Effector CD8-positive, alpha-beta T cell (primary cell): ENCODE results near the gene DPM3.
"Not testable (repeated sequence)": the region's sequence is repeated elsewhere in the genome, so short reads cannot be mapped to it uniquely, and the experiment has no call there.

ENCODE experiments used
- DNase-seq: peaks from one replicate; lab custom pipeline; 2025; lab: John Stamatoyannopoulos, UW

DPM3 gene

DNA sequence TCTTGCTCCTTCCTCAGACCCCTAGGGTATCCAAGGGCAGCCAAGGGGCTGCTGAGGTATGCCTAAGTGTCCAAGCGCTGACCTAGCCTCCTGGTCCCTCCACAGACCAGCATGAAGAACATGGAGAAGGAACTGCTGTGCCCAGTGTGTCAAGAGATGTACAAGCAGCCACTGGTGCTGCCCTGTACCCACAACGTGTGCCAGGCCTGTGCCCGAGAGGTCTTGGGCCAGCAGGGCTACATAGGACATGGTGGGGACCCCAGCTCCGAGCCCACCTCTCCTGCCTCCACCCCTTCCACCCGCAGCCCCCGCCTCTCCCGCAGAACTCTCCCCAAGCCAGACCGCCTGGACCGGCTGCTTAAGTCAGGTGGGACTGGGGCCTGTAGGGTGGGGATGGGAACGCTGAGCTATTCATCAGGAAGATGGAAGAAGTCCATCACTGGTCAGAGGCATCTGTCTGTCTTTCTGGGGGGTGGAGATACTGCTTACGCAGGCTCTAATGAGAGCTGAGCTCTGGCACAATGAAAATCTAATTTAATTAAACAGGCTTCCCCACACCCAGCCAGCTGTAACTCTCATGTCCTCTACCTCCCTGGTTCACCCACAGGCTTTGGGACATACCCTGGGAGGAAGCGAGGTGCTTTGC lies 35.1 kb upstream of the DPM3 start:
- no peak for DNase-seq

GRCh38 chr1:155174324-155175280 lies 34.3 kb upstream of the DPM3 start:
- DNase-seq, result peak; percentile 32

DNA sequence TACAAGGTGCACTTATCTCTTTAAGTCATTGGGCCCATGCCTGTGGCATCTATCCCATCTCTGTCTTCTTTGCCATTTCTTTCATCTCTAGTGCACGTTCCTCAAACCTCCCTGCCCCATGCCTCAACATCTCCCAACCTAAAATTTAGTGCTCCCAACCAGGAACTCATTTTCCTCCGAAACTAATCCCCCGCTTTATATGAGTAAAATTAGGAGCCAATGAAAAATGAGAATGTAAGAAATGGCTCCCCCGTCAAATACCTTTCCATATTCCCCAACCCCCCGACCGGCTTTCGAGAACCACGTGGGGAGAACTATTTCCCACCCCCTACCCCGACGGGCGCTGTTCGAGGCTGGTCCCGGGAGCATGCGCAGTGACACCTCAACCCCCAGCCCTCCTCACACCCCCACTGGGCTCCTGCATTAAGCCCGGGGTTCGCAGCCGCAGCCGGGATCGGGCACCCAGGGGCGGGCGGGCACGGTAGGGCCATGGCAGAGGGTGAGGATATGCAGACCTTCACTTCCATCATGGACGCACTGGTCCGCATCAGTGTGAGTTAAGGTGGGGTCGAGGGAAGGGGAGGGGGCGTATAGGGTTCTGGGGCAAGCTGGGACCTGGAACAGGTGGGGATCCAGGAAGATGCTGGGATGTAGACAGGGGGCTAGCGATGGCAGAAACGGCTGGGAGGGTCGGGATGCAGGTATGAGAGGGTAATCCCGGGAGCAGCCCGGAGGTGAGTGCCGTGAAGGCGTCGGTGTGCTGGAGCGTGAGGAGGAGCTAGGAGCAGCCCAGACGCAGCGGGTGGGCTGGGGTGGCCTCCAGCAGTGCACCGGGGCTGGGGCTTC lies 33.4 kb upstream of the DPM3 start, which contains the start of gene TRIM46:
TSS of gene TRIM46 (plus strand) at position 372 of the 846 bp plus-strand sequence. CDS start at position 490, 118 bp downstream.
- peak; percentile 38 for DNase-seq

DNA sequence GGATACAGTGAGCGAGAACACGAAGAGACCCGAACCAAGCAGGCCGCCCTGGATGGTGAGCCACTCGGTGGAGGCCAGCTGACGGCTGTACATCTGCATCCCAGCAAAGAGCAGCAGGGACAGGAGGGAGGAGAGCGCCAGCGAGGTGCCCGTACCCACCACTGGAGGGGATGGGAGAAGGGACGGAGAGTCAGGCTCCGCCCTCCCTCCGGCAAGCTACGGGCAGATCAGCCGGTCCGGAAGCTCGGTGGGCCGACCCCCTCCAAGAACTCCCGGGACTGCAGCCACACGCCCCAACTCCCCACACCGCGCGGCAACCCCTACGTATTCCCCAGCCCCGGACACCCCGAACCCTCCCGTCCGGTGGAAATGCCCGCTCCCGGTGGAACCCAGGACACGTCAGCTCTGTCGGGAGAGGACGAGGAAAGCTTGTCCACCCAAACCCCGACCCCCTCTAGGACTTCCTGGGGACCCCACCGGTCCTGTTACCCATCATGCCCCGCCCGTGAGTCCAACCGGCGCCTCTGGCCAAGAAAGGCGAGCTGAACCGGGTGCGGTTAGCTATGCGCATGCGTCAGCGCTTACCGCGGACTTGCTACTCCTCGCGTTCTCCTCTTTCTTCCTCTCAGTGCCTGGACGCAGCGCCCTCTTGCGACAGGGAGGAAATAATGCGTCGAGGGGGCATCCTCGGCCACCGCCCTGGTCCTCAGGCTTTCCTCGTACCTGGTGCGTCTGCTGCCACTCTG lies 32.6 kb upstream of the DPM3 start, which contains the start of gene KRTCAP2:
TSS of gene KRTCAP2 (minus strand) at position 573 of the 746 bp plus-strand sequence. CDS start at position 493, 80 bp downstream.
- peak; percentile 91 for DNase-seq

DNA sequence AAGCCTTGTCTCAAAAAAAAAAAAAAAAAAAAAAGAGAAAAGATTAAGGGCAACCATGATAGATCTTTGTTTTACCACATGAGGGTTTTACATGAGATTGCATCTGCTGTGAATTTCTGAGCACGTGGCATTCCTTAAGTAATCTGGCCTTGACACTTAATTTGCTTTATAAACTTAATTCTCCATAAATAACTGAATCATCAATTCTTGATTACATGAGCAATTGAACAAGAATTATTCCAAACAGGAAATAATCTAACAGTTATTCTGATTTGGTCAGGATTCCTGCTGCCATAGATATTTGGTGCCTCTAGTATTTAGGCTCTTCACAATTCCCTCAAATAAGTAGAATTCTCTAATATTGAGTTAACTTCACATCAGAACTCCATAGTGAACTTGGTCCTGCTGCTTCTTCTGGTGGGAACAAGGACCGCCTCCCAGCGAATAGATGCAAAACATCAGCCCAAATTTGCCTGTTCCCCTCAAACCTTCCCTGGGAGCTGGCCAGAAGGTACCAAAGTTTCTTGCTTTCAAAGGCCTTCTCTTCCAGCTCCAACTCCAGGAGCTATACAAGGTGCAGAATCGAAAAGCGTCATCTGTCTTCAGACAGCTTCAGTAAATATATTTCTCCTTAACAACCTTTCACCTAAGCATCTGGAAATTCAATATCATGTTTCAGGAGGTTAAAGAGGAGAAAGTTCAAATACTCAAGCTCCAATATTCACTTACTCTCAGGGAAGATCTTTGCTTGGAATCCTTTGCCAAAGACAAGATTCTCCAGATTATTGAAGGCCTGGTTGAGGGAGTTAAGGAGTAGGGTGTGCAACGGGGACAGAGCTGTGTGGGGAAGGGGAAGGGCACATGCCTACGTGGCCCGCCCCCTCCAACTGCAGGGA lies 31.8 kb upstream of the DPM3 start:
- no peak for DNase-seq

DNA sequence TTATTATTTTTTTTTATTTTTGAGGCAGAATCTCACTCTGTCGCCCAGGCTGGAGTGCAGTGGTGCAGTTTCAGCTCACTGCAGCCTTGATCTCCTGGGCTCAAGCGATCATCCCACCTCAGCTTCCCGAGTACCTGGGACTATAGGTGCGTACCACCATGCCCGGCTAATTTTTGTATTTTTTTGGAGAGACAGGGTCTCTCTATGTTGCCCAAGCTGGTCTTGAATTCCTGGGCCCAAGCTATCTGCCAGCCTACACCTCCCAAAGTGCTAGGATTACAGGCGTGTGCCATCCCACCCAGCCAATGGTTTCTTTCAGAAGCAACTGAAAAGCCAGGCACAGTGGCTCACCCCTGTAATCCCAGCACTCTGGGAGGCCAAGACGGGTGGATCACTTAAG lies 30.5 kb upstream of the DPM3 start:
- DNase-seq, result no peak

GRCh38 chr1:155170101-155170785 lies 29.9 kb upstream of the DPM3 start:
- DNase-seq, result no peak

- DNase-seq, result no peak
These were observed 29.2 kb upstream of the DPM3 start for GRCh38 chr1:155169541-155169940.

DNA sequence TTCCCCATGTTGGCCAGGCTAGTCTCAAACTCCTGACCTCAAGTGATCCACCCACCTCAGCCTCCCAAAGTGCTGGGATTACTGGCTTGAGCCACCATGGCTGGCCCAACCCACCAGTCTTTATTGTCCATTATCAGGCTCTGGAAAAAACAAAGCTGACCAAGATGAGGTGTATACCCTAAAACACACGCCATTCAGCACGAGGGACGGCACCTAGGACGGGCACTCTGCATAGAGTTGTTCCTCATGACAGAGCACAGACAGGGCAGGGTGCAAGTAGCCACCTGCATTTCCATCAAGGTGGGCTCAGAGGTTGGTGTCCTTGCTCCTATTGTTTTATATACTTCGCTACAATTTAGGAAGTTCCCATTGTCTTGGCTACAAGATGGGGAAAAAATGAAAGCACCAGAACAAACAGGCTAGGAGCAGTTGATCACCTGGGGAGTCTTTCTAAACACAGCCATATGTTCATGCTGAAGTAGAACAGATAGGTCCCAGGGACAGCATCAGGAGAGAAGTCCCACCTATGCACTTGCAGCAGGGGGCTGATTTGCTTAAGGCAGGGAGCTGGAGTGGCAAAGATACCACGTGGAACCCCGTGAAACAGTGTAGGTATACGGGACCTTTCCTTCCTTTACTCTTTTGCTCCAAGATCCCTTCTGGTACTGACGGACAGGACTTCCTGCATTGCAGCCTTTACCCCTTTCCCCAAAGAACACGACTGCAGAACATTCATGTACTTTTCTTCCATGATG lies 28.3 kb upstream of the DPM3 start:
- DNase-seq, result no peak

DNA sequence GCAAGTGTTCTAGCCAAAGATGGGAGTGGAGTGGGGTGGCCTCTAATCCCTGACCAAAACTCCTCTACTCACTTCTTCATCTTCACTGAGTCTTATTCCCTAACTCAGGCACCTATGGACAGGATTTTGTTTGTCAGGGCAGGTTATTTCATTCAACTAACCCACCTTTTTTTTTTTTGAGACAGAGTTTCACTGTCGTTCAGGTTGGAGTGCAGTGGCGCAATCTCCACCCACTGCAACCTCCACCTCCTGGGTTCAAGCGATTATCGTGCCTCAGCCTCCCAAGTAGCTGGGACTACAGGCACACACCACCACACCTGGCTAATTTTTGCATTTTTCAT lies 27.7 kb upstream of the DPM3 start:
- not testable (repeated sequence) for DNase-seq

- DNase-seq, result peak; percentile 75
These were observed 27.1 kb upstream of the DPM3 start for GRCh38 chr1:155167166-155168104.

DNA sequence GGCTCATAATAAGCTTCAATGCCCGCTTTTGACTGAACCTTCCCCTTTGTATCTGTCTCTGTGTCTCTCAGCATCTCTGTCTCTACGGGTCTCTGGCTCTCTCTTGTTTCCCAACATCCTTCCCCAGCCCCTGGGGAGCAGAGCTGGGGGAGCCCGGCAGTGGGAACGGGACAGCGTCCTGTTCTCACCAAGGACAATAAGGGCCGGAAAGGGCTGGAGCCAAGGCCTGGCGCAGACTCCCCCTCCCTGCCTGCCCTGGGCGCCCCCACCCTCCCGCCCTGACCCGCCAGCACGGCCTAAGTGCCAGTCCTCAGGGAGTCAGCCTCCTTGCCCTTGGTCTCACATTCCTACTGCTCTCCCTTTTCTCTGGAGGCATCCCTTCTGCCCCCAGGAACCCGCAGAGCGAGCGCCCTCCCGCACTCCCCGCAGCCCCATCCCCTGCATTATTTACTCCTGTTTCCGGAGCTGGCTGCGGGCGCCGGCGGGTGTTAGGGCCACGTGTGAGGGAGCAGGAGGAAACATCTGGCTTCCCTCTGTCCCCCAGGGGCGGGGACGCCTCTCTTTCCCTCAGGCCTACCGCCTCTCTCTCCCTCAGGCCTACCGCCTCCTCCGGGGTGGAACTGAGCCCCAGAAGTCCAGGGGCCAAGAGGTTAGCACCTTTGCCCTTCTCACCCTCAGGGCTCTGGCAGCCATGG lies 26.3 kb upstream of the DPM3 start:
- DNase-seq, result no peak

DNA sequence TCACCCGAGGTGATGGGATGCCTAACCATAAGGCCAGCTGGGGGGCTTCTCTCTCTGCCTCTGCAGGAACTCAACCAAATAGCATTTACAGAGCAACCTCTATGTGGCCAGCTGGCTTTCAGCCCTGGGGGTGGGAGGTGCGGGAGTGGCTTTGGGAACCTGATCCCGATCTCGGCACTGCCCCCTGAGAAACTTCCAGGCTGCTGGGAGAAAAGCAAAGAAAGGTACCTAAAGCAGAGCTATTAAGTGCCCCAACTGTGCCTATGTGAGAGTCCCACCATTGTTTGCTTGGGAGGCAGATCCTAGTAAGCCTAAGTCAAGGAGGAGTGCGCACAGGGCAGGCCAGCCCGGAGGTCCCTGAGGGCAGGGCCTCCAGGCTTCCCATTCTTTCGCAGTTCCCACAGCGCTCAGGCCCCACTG lies 25.7 kb upstream of the DPM3 start:
- no peak for DNase-seq

DNA sequence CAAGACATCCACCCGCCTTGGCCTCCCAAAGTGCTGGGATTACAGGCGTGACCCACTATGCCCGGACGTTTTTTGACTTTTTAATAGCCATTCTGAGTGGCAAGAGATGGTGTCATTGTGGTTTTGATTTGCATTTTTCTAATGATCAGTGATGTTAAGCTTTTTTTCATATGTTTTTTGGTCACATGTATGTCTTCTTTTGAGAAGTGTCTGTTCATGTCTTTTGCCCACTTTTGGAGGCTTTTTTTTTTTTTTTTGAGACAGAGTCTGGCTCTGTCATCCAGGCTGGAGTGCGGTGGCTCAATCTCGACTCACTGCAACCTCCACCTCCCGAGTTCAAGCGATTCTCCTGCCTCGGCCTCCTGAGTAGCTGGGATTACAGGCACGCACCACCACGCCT lies 24.3 kb upstream of the DPM3 start:
- DNase-seq, result not testable (repeated sequence)

DNA sequence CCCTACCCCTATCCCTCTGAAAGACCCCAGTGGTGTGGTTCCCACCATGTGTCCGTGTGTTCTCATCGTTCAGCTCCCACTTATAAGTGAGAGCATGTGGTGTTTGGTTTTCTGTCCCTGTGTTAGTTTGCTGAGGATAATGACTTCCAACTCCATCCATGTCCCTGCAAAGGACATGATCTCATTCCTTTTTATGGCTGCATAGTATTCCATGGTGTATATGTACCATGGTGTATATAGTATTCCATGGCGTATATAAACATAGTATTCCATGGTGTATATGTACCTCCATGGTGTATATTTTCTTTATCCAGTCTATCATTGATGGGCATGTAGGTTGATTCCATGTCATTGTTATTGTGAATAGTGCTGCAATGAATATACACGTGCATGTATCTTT lies 23.5 kb upstream of the DPM3 start:
- DNase-seq, result not testable (repeated sequence)

GRCh38 chr1:155162631-155163030 lies 22.3 kb upstream of the DPM3 start:
- not testable (repeated sequence) for DNase-seq

GRCh38 chr1:155160128-155160527 lies 19.8 kb upstream of the DPM3 start:
- DNase-seq, result no peak
